Ovary (tissue), 3 donors: Measurements from ENCODE around the gene DIAPH3.

Source experiments
- POLR2A ChIP-seq: fragments of 450-650 bp; IDR thresholded peaks from one replicate; pipeline ENCODE4 v1.6.1; 2017; ENCODE audit warnings: antibody characterized with exemption, mild to moderate bottlenecking, moderate library complexity
- TF ChIP-seq, protein P1 (sequence below), 3 donors: fragments of 450-650 bp in 2 of 3; fragments of 200-600 bp in 1 of 3; IDR thresholded peaks; one replicate each; pipeline versions ENCODE4 v1.5.1 to v1.8.0; 2016 to 2022; ENCODE audit warnings: antibody characterized with exemption in 3 of 3, mild to moderate bottlenecking in 1 of 3
- donor health status: DM: no; HTN: no; CAD: no.

DNA sequence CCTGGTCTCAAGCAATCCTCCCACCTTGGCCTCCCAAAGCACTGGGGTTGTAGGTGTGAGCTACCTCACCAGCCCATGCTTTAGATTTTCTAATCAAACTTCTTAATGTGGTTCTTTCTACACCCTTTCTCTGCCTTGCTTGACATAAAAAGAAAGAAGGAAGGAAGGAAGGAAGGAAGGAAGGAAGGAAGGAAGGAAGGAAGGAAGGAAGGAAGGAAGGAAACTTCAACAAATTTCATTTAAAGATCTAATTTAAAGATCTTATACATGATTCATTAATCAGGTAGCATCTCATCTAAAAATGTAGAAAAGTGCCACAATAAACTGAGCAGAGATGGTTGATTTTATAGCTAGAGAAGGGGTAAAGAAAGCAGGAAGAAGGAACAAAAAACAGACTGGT, 215.0 kb downstream of the DIAPH3 start:
- TF ChIP-seq, protein P1, sequence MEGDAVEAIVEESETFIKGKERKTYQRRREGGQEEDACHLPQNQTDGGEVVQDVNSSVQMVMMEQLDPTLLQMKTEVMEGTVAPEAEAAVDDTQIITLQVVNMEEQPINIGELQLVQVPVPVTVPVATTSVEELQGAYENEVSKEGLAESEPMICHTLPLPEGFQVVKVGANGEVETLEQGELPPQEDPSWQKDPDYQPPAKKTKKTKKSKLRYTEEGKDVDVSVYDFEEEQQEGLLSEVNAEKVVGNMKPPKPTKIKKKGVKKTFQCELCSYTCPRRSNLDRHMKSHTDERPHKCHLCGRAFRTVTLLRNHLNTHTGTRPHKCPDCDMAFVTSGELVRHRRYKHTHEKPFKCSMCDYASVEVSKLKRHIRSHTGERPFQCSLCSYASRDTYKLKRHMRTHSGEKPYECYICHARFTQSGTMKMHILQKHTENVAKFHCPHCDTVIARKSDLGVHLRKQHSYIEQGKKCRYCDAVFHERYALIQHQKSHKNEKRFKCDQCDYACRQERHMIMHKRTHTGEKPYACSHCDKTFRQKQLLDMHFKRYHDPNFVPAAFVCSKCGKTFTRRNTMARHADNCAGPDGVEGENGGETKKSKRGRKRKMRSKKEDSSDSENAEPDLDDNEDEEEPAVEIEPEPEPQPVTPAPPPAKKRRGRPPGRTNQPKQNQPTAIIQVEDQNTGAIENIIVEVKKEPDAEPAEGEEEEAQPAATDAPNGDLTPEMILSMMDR (IDR thresholded peaks at IDR 0.05), result no peak
- no peak for TF ChIP-seq POLR2A
